Endothelial cell of umbilical vein (primary cell): ENCODE measurements around the gene UBE2B. TPM values are rescaled to one million over a fixed set of nuclear protein-coding genes. Genes with fewer than 3 reads are reported as not detected.

Experiments used
- BruUV-seq: library from RNA; stranded (reverse); fragments of 400-500 nt; replicated peaks from 2 replicates; lab custom pipeline; 2021; lab: Mats Ljungman, UMichigan
- CTCF ChIA-PET: fragments of 300-600, 350-600 bp; sonication (Branson Sonifier 250); formaldehyde crosslinking; loops from one replicate; lab custom pipeline; 2021; ENCODE audit warnings: antibody characterized with exemption, inconsistent platforms; lab: Charles Lee
- POLR2A ChIA-PET: fragments of 300-600, 350-600 bp; sonication (Branson Sonifier 250); formaldehyde crosslinking; loops from one replicate; lab custom pipeline; 2021; ENCODE audit warnings: antibody characterized with exemption, inconsistent platforms; lab: Charles Lee
- DNase-seq: peaks from one replicate; pipeline ENCODE4 v3.0.0-alpha.2; 2011; ENCODE audit warnings: low read depth, low spot score
- FAIRE-seq: peaks from 2 replicates; lab custom pipeline; 2011; peaks lifted over from hg19 to GRCh38; lab: Jason Lieb, UNC
- H2AFZ ChIP-seq: 2 replicates; pipeline ENCODE4 v1.6.0; 2012; ENCODE audit warnings: low read depth, low read length, control low read depth, inconsistent platforms
- H3K27ac ChIP-seq: 2 replicates; pipeline ENCODE4 v1.5.1; 2011; ENCODE audit warnings: low read depth, mild to moderate bottlenecking, control low read depth, low read length, moderate library complexity; ENCODE audit not compliant: insufficient read depth
- H3K27me3 ChIP-seq, 2 experiments: 2 replicates each; pipeline versions ENCODE4 v1.6.0 to v1.6.1; 2011; ENCODE audit warnings: low read length in 2 of 2, mixed read lengths in 1 of 2; ENCODE audit not compliant: control insufficient read depth in 2 of 2, insufficient read depth in 2 of 2
- H3K36me3 ChIP-seq, 2 experiments: 2 replicates in 1 of 2; 3 replicates in 1 of 2; pipeline ENCODE4 v1.5.1; 2011; ENCODE audit warnings: low read length in 2 of 2, mild to moderate bottlenecking in 1 of 2, moderate library complexity in 1 of 2; ENCODE audit not compliant: control insufficient read depth in 2 of 2, insufficient read depth in 2 of 2; ENCODE audit errors: extremely low read depth in 1 of 2
- H3K4me1 ChIP-seq: 3 replicates; pipeline ENCODE4 v1.5.1; 2011; ENCODE audit warnings: mild to moderate bottlenecking, low read length; ENCODE audit not compliant: control insufficient read depth, insufficient read depth; ENCODE audit errors: extremely low read depth
- H3K4me2 ChIP-seq: 2 replicates; pipeline ENCODE4 v1.6.1; 2011; ENCODE audit warnings: low read length, control low read depth, mixed read lengths; ENCODE audit not compliant: insufficient read depth
- H3K4me3 ChIP-seq, 3 experiments: fragments of 200-600 bp in 1 of 3; sonication (generic), shearing (Covaris generic) in 1 of 3; replicated peaks in 1 of 3; 2 replicates each; pipeline ENCODE4 v1.5.1; 2011 to 2016; ENCODE audit warnings: control low read depth in 3 of 3, low read length in 3 of 3, mild to moderate bottlenecking in 2 of 3, inconsistent platforms in 1 of 3, low read depth in 1 of 3, moderate library complexity in 1 of 3; ENCODE audit not compliant: insufficient read depth in 1 of 3
- H3K79me2 ChIP-seq: 2 replicates; pipeline ENCODE4 v1.6.0; 2012; ENCODE audit warnings: low read length, inconsistent platforms; ENCODE audit not compliant: control insufficient read depth, insufficient read depth
- H3K9ac ChIP-seq: replicated peaks from 2 replicates; pipeline ENCODE3; 2011; ENCODE audit warnings: low read length, control low read depth; ENCODE audit not compliant: insufficient read depth; ENCODE audit errors: extremely low read depth
- H3K9me1 ChIP-seq: replicated peaks from 3 replicates; pipeline ENCODE4 v1.6.0; 2011; ENCODE audit warnings: mild to moderate bottlenecking, low read length; ENCODE audit not compliant: control insufficient read depth, insufficient read depth; ENCODE audit errors: extremely low read depth
- H3K9me3 ChIP-seq: replicated peaks from 2 replicates; pipeline ENCODE4 v1.5.1; 2012; ENCODE audit warnings: low read length, inconsistent platforms; ENCODE audit not compliant: control insufficient read depth, insufficient read depth
- H4K20me1 ChIP-seq: replicated peaks from 2 replicates; pipeline ENCODE3; 2011; ENCODE audit warnings: mild to moderate bottlenecking, low read length; ENCODE audit not compliant: control insufficient read depth, insufficient read depth; ENCODE audit errors: extremely low read depth
- EZH2 ChIP-seq: IDR thresholded peaks from 2 replicates; pipeline ENCODE4 v1.6.1; 2012; ENCODE audit warnings: borderline replicate concordance, low read depth, mild to moderate bottlenecking, moderate library complexity, low read length, inconsistent platforms; ENCODE audit not compliant: severe bottlenecking
- FOS ChIP-seq: IDR thresholded peaks from 2 replicates; pipeline ENCODE4 v1.6.1; 2011; ENCODE audit warnings: mild to moderate bottlenecking, low read length, moderate library complexity, borderline replicate concordance; ENCODE audit not compliant: insufficient read depth
- GATA2 ChIP-seq: IDR thresholded peaks from 2 replicates; pipeline ENCODE4 v1.7.0; 2011; ENCODE audit warnings: low read depth, mild to moderate bottlenecking, moderate library complexity, mixed read lengths, low read length; ENCODE audit not compliant: insufficient read length, insufficient read depth
- JUN ChIP-seq: IDR thresholded peaks from 2 replicates; pipeline ENCODE4 v1.6.1; 2011; ENCODE audit warnings: borderline replicate concordance, low read depth; ENCODE audit not compliant: insufficient read length, insufficient read depth
- MYC ChIP-seq: IDR thresholded peaks from one replicate; pipeline ENCODE4 v1.6.1; 2011; ENCODE audit warnings: mild to moderate bottlenecking, low read depth, low read length
- POLR2A ChIP-seq: IDR thresholded peaks from 2 replicates; pipeline ENCODE4 v1.6.1; 2012; ENCODE audit warnings: low read depth, mild to moderate bottlenecking, control low read depth, low read length
- dilution Hi-C: fragments of 300-500 bp; cut with MboI; formaldehyde crosslinking; loops from one replicate; pipeline ENCODE4 v1.15.0; 2019; ENCODE audit warnings: low sequenced_read_pairs; ENCODE audit not compliant: extremely low pct_ligation_motif_present
- intact Hi-C: fragments of 100-400 bp; cut with micrococcal nuclease; formaldehyde crosslinking; loops from one replicate; pipeline ENCODE4 v1.10.0; 2022
- polyA plus RNA-seq, 4 experiments: library from polyadenylated mRNA; depleted of rRNA in 3 of 4; stranded (reverse) in 3 of 4; unstranded in 1 of 4; fragments of >200 nt; gene quantifications; 2 replicates each; pipeline versions ENCODE4 v1.2.1 to v1.2.3, GENCODE V29; 2011 to 2012; ENCODE audit warnings: missing spikeins in 1 of 4
- total RNA-seq: library from RNA; stranded (reverse); gene quantifications from 2 replicates; pipeline ENCODE4 v1.2.3, GENCODE V29; 2021
- TF ChIP-seq, protein P1 (sequence below): IDR thresholded peaks from 2 replicates; pipeline ENCODE4 v1.6.1; 2011; ENCODE audit not compliant: insufficient read depth, insufficient read length
- TF ChIP-seq, protein P2 (sequence below), 2 donors: IDR thresholded peaks; 1 replicate in 1 of 2; 2 replicates in 1 of 2; pipeline ENCODE4 v1.5.1; 2011; ENCODE audit warnings: low read length in 2 of 2, mild to moderate bottlenecking in 2 of 2, moderate library complexity in 2 of 2, control low read depth in 1 of 2, inconsistent platforms in 1 of 2, low read depth in 1 of 2; ENCODE audit not compliant: insufficient read depth in 1 of 2; ENCODE audit errors: extremely low read depth in 1 of 2

Gene UBE2B
- total and polyA plus RNA-seq, 2 donors (not counting 3 experiments of a cell fraction or from before 2014, with no cell fraction given): 37.8 to 110 TPM

DNA sequence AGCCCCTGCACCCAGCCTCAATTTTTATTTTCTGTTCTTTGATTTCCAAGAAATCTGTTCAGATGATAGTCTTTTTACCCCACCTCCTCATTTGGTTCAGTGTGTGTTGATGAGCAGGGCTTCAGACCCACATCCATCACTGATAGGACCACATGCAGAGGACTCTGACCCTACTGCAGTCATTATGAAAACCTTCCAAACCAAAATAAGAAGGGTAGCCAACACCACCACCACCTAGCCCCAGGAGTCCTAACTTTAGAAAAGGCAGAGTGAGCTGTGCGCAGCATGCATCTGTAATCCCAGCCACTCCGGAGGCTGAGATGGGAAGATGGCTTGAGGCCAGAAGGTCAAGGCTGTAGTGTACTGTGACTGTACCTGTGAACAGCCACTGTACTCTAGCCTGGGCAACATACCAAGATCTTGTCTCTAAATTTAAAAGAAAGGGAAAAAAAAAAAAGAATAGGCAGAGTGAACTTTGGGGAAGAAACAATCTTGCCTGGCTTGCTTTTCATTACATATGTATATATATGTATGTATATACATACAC, 27.3 kb downstream of the UBE2B start:
- H3K79me2 ChIP-seq: no peaks in the 10 kb centered on the region
- TF ChIP-seq MYC (no peak), FOS (no peak), JUN (no peak), EZH2 (no peak), POLR2A (no peak), GATA2 (no peak)
- TF ChIP-seq, protein P1, sequence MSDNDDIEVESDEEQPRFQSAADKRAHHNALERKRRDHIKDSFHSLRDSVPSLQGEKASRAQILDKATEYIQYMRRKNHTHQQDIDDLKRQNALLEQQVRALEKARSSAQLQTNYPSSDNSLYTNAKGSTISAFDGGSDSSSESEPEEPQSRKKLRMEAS: no peak
- TF ChIP-seq, protein P2, sequence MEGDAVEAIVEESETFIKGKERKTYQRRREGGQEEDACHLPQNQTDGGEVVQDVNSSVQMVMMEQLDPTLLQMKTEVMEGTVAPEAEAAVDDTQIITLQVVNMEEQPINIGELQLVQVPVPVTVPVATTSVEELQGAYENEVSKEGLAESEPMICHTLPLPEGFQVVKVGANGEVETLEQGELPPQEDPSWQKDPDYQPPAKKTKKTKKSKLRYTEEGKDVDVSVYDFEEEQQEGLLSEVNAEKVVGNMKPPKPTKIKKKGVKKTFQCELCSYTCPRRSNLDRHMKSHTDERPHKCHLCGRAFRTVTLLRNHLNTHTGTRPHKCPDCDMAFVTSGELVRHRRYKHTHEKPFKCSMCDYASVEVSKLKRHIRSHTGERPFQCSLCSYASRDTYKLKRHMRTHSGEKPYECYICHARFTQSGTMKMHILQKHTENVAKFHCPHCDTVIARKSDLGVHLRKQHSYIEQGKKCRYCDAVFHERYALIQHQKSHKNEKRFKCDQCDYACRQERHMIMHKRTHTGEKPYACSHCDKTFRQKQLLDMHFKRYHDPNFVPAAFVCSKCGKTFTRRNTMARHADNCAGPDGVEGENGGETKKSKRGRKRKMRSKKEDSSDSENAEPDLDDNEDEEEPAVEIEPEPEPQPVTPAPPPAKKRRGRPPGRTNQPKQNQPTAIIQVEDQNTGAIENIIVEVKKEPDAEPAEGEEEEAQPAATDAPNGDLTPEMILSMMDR (IDR thresholded peaks at IDR 0.05; ENCODE audit: extremely low read depth in 1 of 2, insufficient read depth in 1 of 2, low read depth in 1 of 2, low read length in 2 of 2): no peak
- dilution Hi-C loops: no loop called here
- FAIRE-seq (no peak), DNase-seq (no peak)
- H3K4me2 ChIP-seq: no peak overlapping the region
- H3K9me1 ChIP-seq: no peaks in the 10 kb centered on the region
- no peak overlapping the region for H3K27ac ChIP-seq
- ChIA-PET POLR2A (no interaction called here), CTCF (interaction anchor here (0.6 to 1.1 kb wide), 2 partner anchors 19 to 199 kb away, joined by 3 read pairs; no protein-coding TSS in a partner anchor)
- BruUV-seq: no TSS peak
- no peaks in the 10 kb centered on the region for H3K9me3 ChIP-seq
- no peaks in the 10 kb centered on the region for H3K4me1 ChIP-seq
- no peaks in the 10 kb centered on the region for H3K27me3 ChIP-seq
- no peak overlapping the region for H3K9ac ChIP-seq
- intact Hi-C loops: no loop called here
- peaks cover 0 to 9% of the 10 kb centered on the region in 2 experiments for H3K36me3 ChIP-seq
- no peak overlapping the region for H2AFZ ChIP-seq
- H4K20me1 ChIP-seq: no peaks in the 10 kb centered on the region
- H3K4me3 ChIP-seq: no peak overlapping the region
